Neuronal stem cell (in vitro differentiated cells): Measurements from ENCODE around the gene SP7.
A peak's percentile ranks its signal among the peaks of the same experiment; 100 is the strongest.
"Not testable (repeated sequence)": the region's sequence is repeated elsewhere in the genome, so short reads cannot be mapped to it uniquely, and the experiment has no call there.

Experiments
- DNase-seq: peaks from one replicate; pipeline ENCODE4 v3.0.0-alpha.2; 2013; ENCODE audit warnings: low spot score
- H2AFZ ChIP-seq: one replicate; pipeline ENCODE4 v1.6.1; 2013; ENCODE audit warnings: mild to moderate bottlenecking, low read length, inconsistent platforms
- H2AK5ac ChIP-seq: 2 replicates; pipeline ENCODE4 v1.6.1; 2013; ENCODE audit warnings: low read depth, mild to moderate bottlenecking, inconsistent platforms, low read length, moderate library complexity, mixed read lengths
- H2BK120ac ChIP-seq: 2 replicates; pipeline ENCODE4 v1.6.1; 2013; ENCODE audit warnings: low read depth, mild to moderate bottlenecking, inconsistent platforms, low read length, moderate library complexity, mixed read lengths
- H2BK12ac ChIP-seq: one replicate; pipeline ENCODE4 v1.6.1; 2013; ENCODE audit warnings: low read length, inconsistent platforms
- H2BK15ac ChIP-seq: 2 replicates; pipeline ENCODE4 v1.6.1; 2013; ENCODE audit warnings: mild to moderate bottlenecking, low read length, inconsistent platforms, mixed read lengths
- H2BK5ac ChIP-seq: one replicate; pipeline ENCODE4 v1.6.1; 2013; ENCODE audit warnings: inconsistent platforms, mild to moderate bottlenecking, low read length, moderate library complexity
- H3K14ac ChIP-seq: one replicate; pipeline ENCODE4 v1.6.1; 2013; ENCODE audit warnings: low read length, inconsistent platforms
- H3K18ac ChIP-seq: 2 replicates; pipeline ENCODE4 v1.6.1; 2013; ENCODE audit warnings: low read length, inconsistent platforms
- H3K23ac ChIP-seq: 2 replicates; pipeline ENCODE4 v1.6.1; 2013; ENCODE audit warnings: low read depth, mild to moderate bottlenecking, mixed read lengths, low read length, inconsistent platforms; ENCODE audit not compliant: poor library complexity
- H3K27ac ChIP-seq: replicated peaks from 3 replicates; pipeline ENCODE4 v1.5.1; 2013; ENCODE audit warnings: low read length, inconsistent platforms
- H3K27me3 ChIP-seq, 3 experiments: 2 replicates each; pipeline ENCODE4 v1.6.1; 2013; ENCODE audit warnings: low read length in 3 of 3, mild to moderate bottlenecking in 2 of 3, inconsistent platforms in 1 of 3, low read depth in 1 of 3, mixed read lengths in 1 of 3, moderate library complexity in 1 of 3; ENCODE audit not compliant: control insufficient read depth in 3 of 3, insufficient read depth in 3 of 3
- H3K36me3 ChIP-seq, 2 donors: replicated peaks in 1 of 2; 2 replicates each; pipeline ENCODE4 v1.6.1; 2013; ENCODE audit warnings: low read length in 2 of 2; ENCODE audit not compliant: control insufficient read depth in 2 of 2, insufficient read depth in 2 of 2
- H3K4ac ChIP-seq: 2 replicates; pipeline ENCODE4 v1.6.1; 2013; ENCODE audit warnings: inconsistent platforms, mild to moderate bottlenecking, low read length, moderate library complexity
- H3K4me1 ChIP-seq, 2 donors: 1 replicate in 1 of 2; 2 replicates in 1 of 2; pipeline ENCODE4 v1.6.1; 2013; ENCODE audit warnings: low read length in 2 of 2, low read depth in 1 of 2; ENCODE audit not compliant: control insufficient read depth in 2 of 2, insufficient read depth in 1 of 2
- H3K4me2 ChIP-seq: one replicate; pipeline ENCODE4 v1.6.1; 2013; ENCODE audit warnings: mild to moderate bottlenecking, low read length, inconsistent platforms; ENCODE audit not compliant: insufficient read depth, poor library complexity, severe bottlenecking
- H3K4me3 ChIP-seq, 2 donors: 2 replicates each; pipeline ENCODE4 v1.5.1; 2013; ENCODE audit warnings: low read length in 2 of 2, mild to moderate bottlenecking in 2 of 2, inconsistent platforms in 1 of 2, moderate library complexity in 1 of 2
- H3K79me1 ChIP-seq: one replicate; pipeline ENCODE4 v1.6.1; 2013; ENCODE audit warnings: low read depth, mild to moderate bottlenecking, inconsistent platforms, low read length, moderate library complexity
- H3K9ac ChIP-seq: one replicate; pipeline ENCODE4 v1.6.1; 2013; ENCODE audit warnings: mild to moderate bottlenecking, low read depth, low read length, inconsistent platforms; ENCODE audit not compliant: poor library complexity
- H3K9me3 ChIP-seq, 2 donors: replicated peaks in 1 of 2; 2 replicates each; pipeline versions ENCODE3 to v1.6.1; 2013; ENCODE audit warnings: low read length in 2 of 2, mild to moderate bottlenecking in 2 of 2, inconsistent platforms in 1 of 2, low read depth in 1 of 2, mixed read lengths in 1 of 2, moderate library complexity in 1 of 2; ENCODE audit not compliant: control insufficient read depth in 2 of 2, insufficient read depth in 1 of 2
- H4K8ac ChIP-seq: one replicate; pipeline ENCODE4 v1.6.1; 2013; ENCODE audit warnings: low read depth, mild to moderate bottlenecking, inconsistent platforms, low read length, moderate library complexity
- H4K91ac ChIP-seq: one replicate; pipeline ENCODE4 v1.6.1; 2013; ENCODE audit warnings: low read length, low read depth, mild to moderate bottlenecking, inconsistent platforms; ENCODE audit not compliant: poor library complexity
- WGBS, 2 donors: extraction: QIAGEN DNeasy Blood & Tissue Kit; methylation state at CpG; one replicate each; pipeline ENCODE4 v1.1.7; 2013; ENCODE audit warnings: missing lambda C conversion rate in 2 of 2, mixed read lengths in 1 of 2; ENCODE audit not compliant: insufficient read length in 2 of 2, insufficient replicate concordance in 1 of 2; ENCODE audit errors: extremely low coverage in 2 of 2; 5-methylcytosine and 5-hydroxymethylcytosine counted together

SP7 gene

DNA sequence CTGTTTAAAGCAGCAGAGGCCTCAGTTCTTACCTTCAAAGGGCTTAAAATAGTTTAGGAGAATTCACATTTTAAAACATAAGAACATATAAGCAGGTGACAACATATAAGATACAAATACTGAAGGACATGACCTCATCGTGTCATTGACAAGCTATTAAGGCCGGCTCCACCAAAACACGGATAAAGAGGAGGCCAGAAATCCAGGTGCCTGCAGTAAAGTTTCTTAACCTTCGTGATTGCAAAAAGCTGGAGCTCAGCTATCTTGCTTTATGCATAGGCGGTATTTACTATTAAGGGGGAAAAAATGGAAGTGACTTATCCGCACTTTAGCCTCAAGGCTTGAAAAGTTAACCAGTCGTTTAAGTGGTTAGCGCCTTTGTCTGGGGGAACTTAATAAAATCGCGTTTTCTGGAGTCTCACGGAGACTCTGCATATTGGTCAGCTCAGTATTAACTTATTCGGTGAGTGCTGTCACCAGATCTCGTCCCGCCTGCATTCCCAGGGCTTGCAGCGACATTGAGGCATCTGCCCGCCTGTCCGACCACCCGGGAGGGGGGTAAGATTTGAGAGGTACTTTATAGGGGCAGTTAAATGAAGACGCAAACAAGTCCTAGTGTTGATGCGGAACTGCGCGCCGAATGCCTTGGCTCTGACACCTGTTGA is 42.7 kb upstream of the SP7 start:
- no peak overlapping the region for H4K91ac ChIP-seq
- no peak overlapping the region for H2AK5ac ChIP-seq
- H4K8ac ChIP-seq, result peak overlapping the region; percentile 88
- H3K27me3 ChIP-seq, result no peaks in the 10 kb centered on the region
- peak overlapping the region; percentile 87 for H3K27ac ChIP-seq
- H2BK12ac ChIP-seq, result no peak overlapping the region
- H3K4me2 ChIP-seq, result peak overlapping the region; percentile 45
- peak overlapping the region; percentile 25 for H2BK120ac ChIP-seq
- H3K14ac ChIP-seq, result no peak overlapping the region
- peaks cover 0 to 6% of the 10 kb centered on the region in 2 donors for H3K9me3 ChIP-seq
- H2BK15ac ChIP-seq, result no peak overlapping the region
- H2AFZ ChIP-seq, result peak overlapping the region; percentile 55
- peaks cover 19 to 26% of the 10 kb centered on the region in 2 donors for H3K36me3 ChIP-seq
- no peak overlapping the region for H2BK5ac ChIP-seq
- H3K4me1 ChIP-seq, result peaks cover 15 to 20% of the 10 kb centered on the region in 2 donors
- no CpG with 5 or more reads among the region's 23 CpGs for WGBS, 2 donors
- peaks cover 11% of the 10 kb centered on the region for H3K79me1 ChIP-seq
- peak overlapping the region; percentile 71 for H3K18ac ChIP-seq
- DNase-seq, result no peak
- H3K23ac ChIP-seq, result no peak overlapping the region
- H3K4me3 ChIP-seq, result peak overlapping the region; percentile 57 to 68
- peak overlapping the region; percentile 37 for H3K9ac ChIP-seq
- H3K4ac ChIP-seq, result peak overlapping the region; percentile 60

DNA sequence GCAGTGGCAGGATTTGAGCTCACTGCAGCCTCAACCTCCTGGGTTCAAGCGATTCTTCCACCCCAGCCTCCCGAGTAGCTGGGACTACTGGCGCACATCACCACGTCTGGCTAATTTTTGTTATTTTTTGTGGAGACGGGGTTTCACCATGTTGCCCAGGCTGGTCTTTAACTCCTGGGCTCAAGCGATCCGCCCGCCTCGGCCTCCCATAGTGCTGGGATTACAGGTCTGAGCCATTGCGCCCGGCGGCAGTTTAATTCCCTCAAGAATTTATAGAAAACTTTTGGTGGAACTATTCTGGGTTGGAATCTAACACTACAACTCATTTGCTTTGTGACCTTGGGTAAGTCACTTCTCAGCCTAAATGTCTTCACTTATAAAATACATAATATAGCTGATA is 42.1 kb upstream of the SP7 start:
- Histone ChIP-seq H3K9ac (no peak overlapping the region), H4K91ac (no peak overlapping the region), H3K27ac (no peak overlapping the region), H2BK12ac (no peak overlapping the region), H3K27me3 (no peaks in the 10 kb centered on the region), H3K4me1 (peaks cover 12 to 18% of the 10 kb centered on the region in 2 donors), H3K4me3 (no peak overlapping the region), H4K8ac (no peak overlapping the region), H3K23ac (no peak overlapping the region), H3K4me2 (no peak overlapping the region), H3K9me3 (no peaks in the 10 kb centered on the region), H2AFZ (no peak overlapping the region), H3K18ac (peak overlapping the region; percentile 76), H3K14ac (no peak overlapping the region), H2BK15ac (no peak overlapping the region), H3K4ac (no peak overlapping the region), H3K36me3 (peaks cover 15 to 20% of the 10 kb centered on the region in 2 donors), H3K79me1 (peaks cover 9% of the 10 kb centered on the region), H2AK5ac (no peak overlapping the region), H2BK5ac (no peak overlapping the region), H2BK120ac (no peak overlapping the region)
- no peak for DNase-seq
- no CpG with 5 or more reads among the region's 12 CpGs for WGBS, 2 donors

GRCh38 chr12:53376747-53377146 is 40.6 kb upstream of the SP7 start:
- no peak overlapping the region for H2AK5ac ChIP-seq
- no peak overlapping the region for H3K4me2 ChIP-seq
- no CpG with 5 or more reads among the region's 2 CpGs for WGBS, 2 donors
- H3K23ac ChIP-seq, result no peak overlapping the region
- H3K4me3 ChIP-seq, result no peak overlapping the region
- no peak overlapping the region for H2BK5ac ChIP-seq
- no peak overlapping the region for H3K9ac ChIP-seq
- peaks cover 7 to 10% of the 10 kb centered on the region in 2 donors for H3K4me1 ChIP-seq
- no peak overlapping the region for H2AFZ ChIP-seq
- no peak overlapping the region for H2BK120ac ChIP-seq
- no peak overlapping the region for H2BK15ac ChIP-seq
- no peak overlapping the region for H4K8ac ChIP-seq
- H4K91ac ChIP-seq, result no peak overlapping the region
- no peak overlapping the region for H3K27ac ChIP-seq
- no peaks in the 10 kb centered on the region for H3K9me3 ChIP-seq
- no peaks in the 10 kb centered on the region for H3K27me3 ChIP-seq
- no peaks in the 10 kb centered on the region for H3K79me1 ChIP-seq
- no peak overlapping the region for H3K4ac ChIP-seq
- H2BK12ac ChIP-seq, result no peak overlapping the region
- DNase-seq, result no peak
- no peak overlapping the region for H3K18ac ChIP-seq
- no peak overlapping the region for H3K14ac ChIP-seq
- peaks cover 1 to 5% of the 10 kb centered on the region in 2 donors for H3K36me3 ChIP-seq

- not testable (repeated sequence) for H3K9ac ChIP-seq, H3K4me2 ChIP-seq, H2BK12ac ChIP-seq, H3K4me3 ChIP-seq, H4K91ac ChIP-seq, H3K9me3 ChIP-seq, H3K79me1 ChIP-seq, H3K4ac ChIP-seq, DNase-seq, H3K27me3 ChIP-seq, H3K36me3 ChIP-seq, H3K18ac ChIP-seq, H2BK120ac ChIP-seq, H3K27ac ChIP-seq, H2BK5ac ChIP-seq, H3K14ac ChIP-seq, H3K23ac ChIP-seq, H2AFZ ChIP-seq, H2BK15ac ChIP-seq, H2AK5ac ChIP-seq, H4K8ac ChIP-seq
- no CpG with 5 or more reads among the region's 14 CpGs for WGBS, 2 donors
- peaks cover 9 to 10% of the 10 kb centered on the region in 2 donors for H3K4me1 ChIP-seq
These were observed 38.1 kb upstream of the SP7 start for GRCh38 chr12:53374277-53374676.
